SK-MEL-5 (cell line): ENCODE measurements around the gene CHRDL2. TPM values are rescaled to one million over a fixed set of nuclear protein-coding genes. Genes with fewer than 3 reads are reported as not detected.

Experiments used
- DNase-seq: peaks from one replicate; pipeline ENCODE4 v3.0.0-alpha.2; 2016; ENCODE audit warnings: low read depth, low spot score
- in situ Hi-C: cut with HindIII; loops from 2 replicates; pipeline ENCODE4 v1.10.0; 2016; ENCODE audit warnings: low sequenced_read_pairs, high pct_unique_total_duplicates, low pct_unique_long_range_greater_than_20kb
- total RNA-seq: library from RNA; depleted of rRNA; stranded (reverse); fragments of >200 nt; shearing (Covaris generic); gene quantifications from 2 replicates; pipeline ENCODE4 v1.2.3, GENCODE V29; 2014

Gene CHRDL2
- total RNA-seq, 1 experiment from 2014 or later: 3.6 TPM

DNA sequence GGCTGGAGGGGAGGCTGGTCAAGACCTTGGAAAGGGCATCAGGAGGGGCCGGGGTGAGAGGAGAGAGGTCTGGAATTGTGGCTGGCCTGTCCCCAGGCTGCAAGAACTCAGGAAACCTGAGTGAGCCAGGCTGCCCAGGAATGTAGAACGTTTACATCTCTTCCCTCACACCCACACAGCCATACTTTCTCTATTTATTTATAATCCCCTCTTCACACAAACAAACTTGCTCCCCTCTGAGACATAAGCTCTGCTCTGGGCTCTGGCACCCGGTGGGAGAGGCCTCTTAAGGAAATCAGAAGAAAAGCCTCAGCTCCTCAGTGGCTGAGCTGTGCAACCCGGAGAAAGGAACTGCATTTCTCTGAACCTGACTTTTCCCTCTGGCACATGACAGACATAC lies 5.5 kb downstream of the CHRDL2 start:
- in situ Hi-C loops: loop anchor here (10.0 to 25.0 kb wide), 2 partner anchors 113 to 251 kb away; no protein-coding TSS in a partner anchor
- DNase-seq: no peak

DNA sequence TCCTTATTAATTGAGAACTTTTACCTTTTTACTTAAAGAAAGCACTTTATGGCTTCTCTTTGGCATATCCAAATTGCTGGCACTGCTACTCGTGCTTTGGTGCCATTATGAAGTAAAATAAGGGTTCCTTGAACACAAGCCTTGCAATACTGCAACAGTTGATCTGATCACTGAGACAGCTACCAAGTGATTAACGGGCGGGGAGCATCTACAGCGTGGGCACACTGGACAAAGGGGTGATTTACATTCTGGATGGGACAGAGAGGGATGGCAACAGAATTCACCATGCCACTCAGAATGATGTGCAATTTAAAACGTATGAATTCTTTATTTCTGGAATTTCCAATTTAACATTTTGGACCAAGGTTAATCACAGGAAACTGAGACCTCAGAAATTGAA lies 7.7 kb downstream of the CHRDL2 start:
- in situ Hi-C loops: loop anchor here (10.0 kb wide), 1 partner anchor 249 kb away; no protein-coding TSS in a partner anchor
- DNase-seq: no peak

DNA sequence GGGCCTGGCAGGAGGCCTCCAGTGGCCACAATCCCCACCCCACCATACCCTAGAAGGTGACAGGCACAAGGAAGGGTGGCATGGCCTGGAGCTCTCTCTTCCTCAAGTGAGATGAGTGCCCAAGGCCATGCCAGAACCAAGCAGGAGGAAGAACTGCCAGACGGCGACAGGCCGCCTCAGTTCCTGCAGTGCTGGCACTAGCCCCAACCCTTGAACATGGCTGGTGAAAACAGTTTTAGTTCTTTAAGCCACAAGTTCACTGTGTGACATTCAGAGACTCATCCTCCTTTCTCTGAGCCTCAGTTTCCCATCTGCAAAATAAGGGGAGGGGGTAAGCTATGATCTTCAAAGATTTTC lies 9.8 kb downstream of the CHRDL2 start:
- in situ Hi-C loops: loop anchor here (10.0 kb wide), 1 partner anchor 247 kb away; no protein-coding TSS in a partner anchor
- no peak for DNase-seq

DNA sequence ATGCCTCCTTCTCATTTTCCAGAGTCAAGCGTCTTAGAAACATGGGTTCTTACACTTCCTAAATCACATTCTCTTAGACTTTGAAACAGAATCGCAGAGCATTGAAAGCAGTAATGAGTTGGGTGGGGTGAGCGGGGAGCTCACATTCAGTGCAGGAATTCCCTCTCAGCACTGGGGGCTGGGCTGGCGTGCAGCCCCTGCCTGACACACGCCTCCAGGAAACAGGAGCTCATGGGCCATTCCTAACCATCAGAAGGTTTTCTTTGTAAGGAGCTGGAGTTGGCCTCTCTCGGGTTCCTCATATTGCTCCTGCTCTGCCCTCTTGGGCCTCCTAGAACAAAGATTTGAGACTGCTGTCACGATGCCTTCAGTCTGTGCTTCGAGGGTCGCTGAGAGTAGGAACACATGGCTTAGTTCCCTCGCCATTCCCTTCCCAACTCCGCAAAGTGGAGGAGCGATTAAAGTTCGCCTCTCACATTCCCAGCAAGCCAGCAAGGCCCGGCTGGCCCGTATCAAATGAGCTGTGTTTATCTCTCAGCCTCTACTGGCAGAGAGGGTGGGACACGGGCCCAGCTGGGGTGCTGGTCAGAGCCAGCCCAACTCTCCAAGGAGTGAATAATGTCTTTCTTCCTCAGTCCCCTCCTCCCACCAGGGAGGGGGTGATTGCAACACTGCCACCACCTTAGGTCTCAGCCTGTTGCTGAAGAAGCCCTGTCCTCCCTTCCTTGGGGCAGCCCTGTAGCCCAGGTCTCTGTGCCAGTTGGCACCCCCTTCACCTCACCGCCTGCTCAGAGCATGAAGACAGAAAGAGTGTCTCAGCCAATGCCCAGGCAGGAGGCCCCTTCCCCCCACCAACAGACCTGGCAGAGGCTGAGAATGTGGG lies 10.4 kb downstream of the CHRDL2 start:
- DNase-seq: no peak
- in situ Hi-C loops: loop anchor here (10.0 kb wide), 1 partner anchor 246 kb away; no protein-coding TSS in a partner anchor

DNA sequence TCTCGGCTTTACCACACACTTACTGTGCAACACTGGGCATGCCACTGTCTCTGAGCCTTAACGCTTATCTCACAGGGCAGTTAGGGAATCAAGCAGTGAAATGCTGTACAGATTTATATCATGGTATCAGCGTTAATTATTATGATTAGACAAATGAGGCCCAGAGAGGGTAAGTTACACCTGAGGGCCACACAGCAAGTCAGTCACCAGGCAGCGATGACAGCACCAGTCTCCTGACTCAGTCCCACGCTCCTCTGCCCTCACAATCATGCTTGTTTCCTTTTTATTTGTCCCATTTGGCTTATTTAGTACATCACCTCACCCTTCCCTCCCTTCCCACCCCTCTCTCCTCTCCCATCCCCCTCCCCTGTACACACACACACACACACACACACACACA lies 12.2 kb downstream of the CHRDL2 start:
- no peak for DNase-seq
- in situ Hi-C loops: no loop called here

DNA sequence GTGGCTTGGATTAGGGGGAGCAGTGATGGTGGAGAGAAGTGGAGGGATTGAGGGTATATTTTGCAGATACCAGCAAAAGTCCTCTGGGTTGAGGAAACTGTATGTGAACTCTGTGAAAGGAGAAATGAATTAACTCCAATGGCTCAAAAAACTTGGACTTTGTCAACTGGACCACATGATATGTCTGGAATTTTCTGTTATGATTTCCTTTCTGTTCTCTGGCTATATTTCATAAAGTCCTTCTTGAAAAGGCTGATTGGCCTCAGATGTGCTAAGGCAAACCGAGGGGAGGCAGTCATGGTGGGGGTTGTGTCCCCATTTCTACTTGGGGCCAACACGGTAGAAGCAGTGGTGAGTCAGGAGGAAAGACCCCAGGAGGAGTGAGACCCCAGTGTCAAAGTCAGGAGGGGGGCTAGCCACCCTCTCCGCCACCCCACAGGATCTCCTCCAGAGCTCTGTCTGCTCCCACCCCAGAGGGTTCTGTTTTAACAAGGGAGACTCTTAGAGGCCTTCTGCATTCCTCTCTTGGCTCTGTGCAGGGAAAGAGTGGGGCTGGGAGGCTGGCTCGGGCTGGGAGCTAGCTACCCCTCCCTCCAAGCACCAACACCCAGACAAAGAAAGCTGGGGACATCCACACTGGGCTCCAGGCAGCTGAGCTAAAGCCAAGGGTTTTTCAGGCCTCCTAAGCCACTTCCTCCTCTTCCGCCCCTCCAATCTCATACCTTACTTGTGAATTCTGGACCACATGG lies 13.8 kb downstream of the CHRDL2 start:
- DNase-seq: no peak
- in situ Hi-C loops: no loop called here

DNA sequence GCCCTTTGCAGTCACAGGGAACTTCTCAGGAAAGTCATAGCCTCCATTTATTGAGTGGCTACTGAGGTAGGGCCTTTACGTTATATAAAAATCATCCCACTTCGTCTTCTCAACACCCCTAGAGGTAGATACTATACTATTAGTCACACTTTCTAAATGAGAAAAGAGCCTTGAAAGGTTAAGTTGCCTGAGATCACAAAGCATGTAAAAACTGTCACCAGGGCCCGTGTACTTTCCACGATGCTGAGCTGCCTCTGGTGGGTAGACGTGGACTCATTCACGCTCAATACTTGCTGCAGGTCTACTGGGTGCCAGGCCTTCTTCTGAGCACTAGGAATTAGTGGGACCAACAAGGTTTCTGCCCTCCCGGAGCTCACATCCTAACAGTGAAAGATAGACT lies 16.3 kb downstream of the CHRDL2 start:
- DNase-seq: no peak
- in situ Hi-C loops: no loop called here

DNA sequence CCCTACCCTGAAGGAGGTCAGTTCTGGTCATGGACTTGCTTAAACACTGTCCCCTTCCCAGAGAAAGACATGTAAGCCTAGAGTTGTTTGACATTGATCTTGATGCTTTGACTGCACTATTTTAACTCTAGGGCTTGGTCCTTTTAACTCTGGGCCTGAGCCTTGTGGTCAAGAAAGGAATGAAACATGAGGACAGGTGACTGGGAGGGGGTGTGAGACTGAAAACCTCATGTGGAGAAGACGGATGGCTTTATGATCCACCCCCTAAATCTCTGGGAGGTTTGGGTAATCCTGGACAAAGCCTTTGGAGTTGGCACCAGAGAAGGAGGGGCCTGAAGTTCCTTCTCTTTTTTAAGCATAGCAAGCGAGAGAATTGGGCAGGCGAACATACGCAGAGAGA lies 17.5 kb downstream of the CHRDL2 start:
- in situ Hi-C loops: no loop called here

DNA sequence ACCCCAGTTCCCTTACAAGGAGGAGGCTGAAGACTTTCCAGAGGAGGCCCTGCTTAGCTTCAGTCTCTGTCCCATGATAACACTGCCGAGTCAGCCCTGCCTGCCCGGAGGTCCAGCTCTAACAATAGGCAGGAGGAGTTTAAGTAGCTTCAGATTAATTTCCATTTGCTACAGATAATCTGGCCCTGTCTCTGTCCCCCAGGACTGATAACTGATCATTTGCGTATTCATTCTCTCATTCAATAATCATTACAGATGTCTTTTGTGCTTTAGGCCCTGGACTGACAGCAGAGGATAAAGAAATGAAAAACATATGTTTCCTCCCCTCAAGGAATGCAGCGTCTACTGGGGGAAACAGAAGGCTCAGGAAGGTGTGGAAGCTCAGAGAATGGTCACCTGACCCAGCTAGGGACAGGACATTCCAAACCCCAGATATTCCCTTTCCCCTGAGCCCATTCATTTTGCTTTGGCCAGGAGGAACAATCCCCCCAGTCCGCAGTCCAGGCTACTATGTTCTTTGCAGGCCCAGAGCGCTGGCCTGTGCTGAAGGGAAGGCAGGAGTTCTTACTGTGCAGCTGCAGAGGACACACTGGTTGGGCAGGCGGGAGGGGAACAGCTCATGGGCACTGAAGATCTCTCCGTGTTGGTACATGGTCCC lies 20.8 kb downstream of the CHRDL2 start:
- in situ Hi-C loops: no loop called here
- DNase-seq: no peak

More for the DNA sequence above, 17.5 kb downstream of the CHRDL2 start:
- no peak for DNase-seq

DNA sequence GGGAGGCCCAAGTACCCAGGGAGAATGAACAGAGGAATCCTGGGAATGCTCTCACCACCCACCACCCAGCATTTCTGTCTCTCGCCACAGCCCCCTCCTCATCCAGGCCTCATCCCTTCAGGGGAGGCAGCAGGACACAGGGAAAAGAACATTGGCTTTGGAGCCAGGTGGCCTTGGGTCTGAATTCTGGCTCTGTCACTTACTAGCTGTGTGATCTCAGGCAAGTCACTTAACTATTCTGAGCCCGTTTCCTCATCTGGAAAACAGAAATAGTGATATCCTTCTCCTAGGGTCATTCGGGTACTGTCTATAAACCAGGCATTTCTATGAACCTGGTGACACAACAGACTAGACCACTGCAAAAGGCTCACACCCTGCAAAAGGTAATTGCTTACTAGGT lies 22.1 kb downstream of the CHRDL2 start:
- no peak for DNase-seq
- in situ Hi-C loops: no loop called here

DNA sequence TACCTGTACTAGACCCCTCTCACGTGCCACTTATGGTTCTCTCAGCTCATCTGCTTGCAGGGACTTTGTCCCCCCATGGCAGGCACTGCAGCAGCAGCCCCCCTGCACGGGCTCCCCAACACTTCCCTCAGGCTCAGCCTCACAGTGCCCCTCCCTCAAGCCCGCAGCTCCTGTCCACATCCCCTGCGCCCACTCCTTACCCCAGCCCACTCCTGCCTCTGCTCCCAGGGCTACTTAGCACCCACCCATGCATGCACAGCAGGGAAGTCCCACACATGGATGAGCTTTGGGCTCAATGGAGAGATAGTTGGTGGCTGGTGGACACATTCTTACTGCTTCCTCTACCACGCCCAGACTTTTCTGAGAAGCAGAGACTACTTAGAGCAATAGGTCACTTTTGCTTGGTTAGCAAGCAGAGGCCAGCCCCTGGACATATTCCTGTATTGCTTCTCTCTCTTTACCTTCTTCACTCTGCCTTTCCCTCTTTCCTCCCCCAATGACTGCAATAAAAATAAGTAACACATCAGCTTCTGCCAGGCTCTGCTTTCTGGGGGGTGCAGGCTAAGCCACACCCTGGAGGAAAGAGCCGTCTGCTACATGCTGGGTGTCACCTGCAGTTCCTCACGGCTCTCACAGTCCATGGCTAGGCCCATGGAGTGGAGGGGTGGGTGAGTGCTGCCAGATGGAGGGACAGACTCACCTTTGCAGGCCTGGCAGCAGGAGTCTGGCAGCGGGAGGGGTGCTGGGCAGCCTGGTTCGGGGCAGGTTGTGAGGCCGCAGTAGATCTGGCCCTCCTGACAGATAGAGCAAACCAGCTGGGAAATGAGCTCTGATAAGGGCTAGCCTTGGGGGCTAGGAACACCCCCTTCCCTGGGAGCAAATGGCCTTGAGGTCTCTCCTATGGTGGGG lies 23.4 kb downstream of the CHRDL2 start:
- DNase-seq: no peak
- in situ Hi-C loops: no loop called here

DNA sequence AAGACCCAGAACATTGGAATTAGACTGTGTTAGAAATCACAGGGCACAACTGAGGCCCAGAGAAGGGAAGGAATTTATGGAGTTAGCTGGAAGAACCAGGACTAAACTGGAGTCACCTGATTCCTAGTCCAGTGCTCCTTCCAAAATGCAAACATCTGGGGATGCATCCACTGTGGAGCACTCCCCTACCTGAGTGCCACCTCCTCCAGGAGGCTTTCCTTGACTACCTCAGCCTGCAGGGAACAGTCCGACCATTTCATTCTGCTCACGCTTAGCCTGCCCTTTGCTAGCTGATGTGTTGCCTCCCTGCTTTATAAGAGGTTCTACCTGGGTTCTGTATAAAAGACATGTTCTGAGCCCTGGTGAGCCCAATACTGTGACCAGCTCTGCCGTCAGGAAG lies 24.0 kb downstream of the CHRDL2 start:
- no peak for DNase-seq
- in situ Hi-C loops: no loop called here

DNA sequence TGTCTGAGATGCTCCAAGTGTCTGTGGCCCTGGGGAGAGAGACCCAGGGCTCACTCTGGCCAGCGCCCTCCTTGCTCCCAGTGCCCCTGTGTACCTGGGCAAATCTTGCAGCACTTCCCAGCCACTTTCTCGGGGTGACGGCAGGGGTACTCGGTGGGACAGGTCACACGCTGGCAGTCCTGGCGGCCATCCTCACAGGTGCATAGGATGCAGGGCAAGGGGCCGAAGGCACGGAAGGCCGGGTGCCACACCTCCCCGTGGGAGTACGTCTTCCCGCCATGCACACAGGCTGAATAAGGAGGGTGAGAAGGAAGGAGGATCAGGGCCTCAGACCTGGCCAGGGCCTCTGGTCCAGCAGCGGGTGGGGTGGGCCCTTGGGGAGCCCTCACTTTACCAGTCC lies 28.0 kb downstream of the CHRDL2 start:
- no peak for DNase-seq
- in situ Hi-C loops: no loop called here

DNA sequence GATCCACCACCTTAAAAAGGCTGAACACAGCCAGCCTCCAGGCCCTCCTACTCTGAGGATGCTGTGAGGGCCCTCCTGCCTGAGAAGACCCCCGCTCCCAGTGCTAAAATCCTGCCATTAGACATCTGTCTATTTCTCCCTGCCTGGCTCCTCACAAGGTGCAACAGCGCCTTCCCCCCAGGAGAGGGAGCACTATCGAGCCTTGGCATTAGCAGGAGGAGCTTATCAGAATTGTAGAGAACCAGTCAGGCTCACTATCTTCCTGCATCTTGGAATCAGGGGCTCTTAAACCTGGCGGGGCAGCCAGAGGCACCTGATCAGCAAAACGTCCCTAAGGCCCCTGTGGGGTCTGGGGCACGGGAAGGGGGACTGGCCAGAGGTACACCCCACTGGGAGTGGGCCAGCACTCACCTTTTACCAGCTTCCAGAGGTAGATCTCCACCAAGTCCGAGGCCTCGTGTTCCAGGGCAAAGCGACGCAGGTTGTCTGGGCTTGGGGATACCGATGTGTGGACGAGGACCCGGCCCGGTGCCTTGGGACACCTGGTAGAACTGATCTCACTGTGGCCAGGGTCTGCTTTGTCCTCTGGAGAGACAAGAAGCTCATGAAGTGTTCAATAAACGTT lies 28.7 kb downstream of the CHRDL2 start:
- DNase-seq: peak; percentile 88
- in situ Hi-C loops: no loop called here

DNA sequence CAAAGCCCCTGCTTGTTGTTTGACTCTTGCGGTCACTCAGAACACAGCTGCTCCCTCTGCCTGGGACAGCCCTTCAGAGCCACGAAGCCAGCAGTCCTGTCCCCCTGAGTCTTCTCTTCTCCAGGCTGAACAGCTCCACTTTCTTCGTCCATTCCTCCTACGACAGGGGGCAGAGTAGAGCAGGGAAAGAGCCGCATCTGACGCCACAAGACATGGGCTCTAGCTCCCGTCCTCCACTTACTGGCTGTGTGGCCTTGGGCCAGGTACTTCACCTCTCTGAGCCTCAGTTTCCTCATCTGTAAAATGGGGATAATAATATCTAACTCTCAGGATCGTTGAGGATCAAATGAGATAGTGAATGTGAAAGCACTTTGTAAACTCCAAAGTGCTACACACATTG lies 29.9 kb downstream of the CHRDL2 start:
- DNase-seq: peak; percentile 84

DNA sequence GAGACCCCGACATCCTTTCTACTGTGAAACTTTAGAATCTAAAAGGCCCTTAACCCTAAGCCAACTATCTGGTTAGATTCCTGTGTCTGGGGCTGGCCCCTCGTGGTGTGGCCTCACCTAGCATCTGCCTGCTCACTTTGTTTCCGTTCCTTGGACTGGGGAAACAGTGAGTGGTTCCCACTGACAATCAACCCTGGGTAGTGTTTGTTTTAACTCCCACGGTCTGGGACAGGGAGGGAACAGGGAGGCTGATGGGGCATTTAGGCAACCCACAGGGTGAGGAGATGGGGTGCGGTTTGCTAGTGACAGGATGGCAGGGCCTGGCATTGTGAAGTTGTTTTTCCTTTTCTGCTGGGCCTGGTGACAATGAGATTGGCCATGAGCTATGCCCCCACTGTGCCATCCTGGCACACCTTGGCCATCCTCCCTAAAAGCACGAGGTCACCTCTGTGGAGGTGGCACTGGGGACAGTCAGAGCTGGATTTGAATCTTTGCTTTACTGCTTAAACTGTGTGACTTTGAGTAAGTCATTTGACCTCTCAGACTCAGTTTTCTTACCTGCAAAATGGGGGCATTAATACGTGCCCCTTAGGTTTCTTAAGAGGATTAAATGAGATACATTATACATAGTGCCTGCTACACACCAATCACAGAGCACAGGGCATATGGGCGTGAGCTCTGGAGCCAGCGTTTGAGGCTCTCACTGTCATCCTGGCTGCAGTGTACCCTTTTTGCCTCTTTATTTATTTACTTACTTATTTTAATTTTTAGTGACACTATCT lies 31.4 kb downstream of the CHRDL2 start:
- in situ Hi-C loops: no loop called here
- no peak for DNase-seq

More for the DNA sequence above, 29.9 kb downstream of the CHRDL2 start:
- in situ Hi-C loops: no loop called here
